CD14-positive monocyte (primary cell): ENCODE measurements around the gene ZNF133. TPM values are rescaled to one million over a fixed set of nuclear protein-coding genes. Genes with fewer than 3 reads are reported as not detected.
"Not testable (repeated sequence)": the region's sequence is repeated elsewhere in the genome, so short reads cannot be mapped to it uniquely, and the experiment has no call there.

Source experiments
- DNase-seq, 3 donors: peaks; one replicate each; pipeline ENCODE4 v3.0.0-alpha.2; 2011 to 2022
- H2AFZ ChIP-seq: 2 replicates; pipeline ENCODE4 v1.6.0; 2012; ENCODE audit warnings: mild to moderate bottlenecking, low read depth, low read length, inconsistent platforms; ENCODE audit not compliant: insufficient read depth, poor library complexity, severe bottlenecking
- H3K27ac ChIP-seq, 2 donors: 1 replicate in 1 of 2; 2 replicates in 1 of 2; pipeline ENCODE4 v1.5.1; 2012 to 2013; ENCODE audit warnings: low read length in 2 of 2, control low read depth in 1 of 2, inconsistent platforms in 1 of 2, low read depth in 1 of 2, mild to moderate bottlenecking in 1 of 2
- H3K27me3 ChIP-seq, 2 donors: one replicate each; pipeline versions ENCODE4 v1.6.0 to v1.6.1; 2011 to 2013; ENCODE audit warnings: low read length in 2 of 2; ENCODE audit not compliant: control insufficient read depth in 2 of 2, insufficient read depth in 2 of 2
- H3K36me3 ChIP-seq, 2 donors: replicated peaks in 1 of 2; 1 replicate in 1 of 2; 2 replicates in 1 of 2; pipeline versions ENCODE4 v1.5.1 to v1.6.1; 2012 to 2013; ENCODE audit warnings: low read length in 2 of 2, control low read depth in 1 of 2, inconsistent platforms in 1 of 2, mild to moderate bottlenecking in 1 of 2; ENCODE audit not compliant: insufficient read depth in 2 of 2, control insufficient read depth in 1 of 2
- H3K4me1 ChIP-seq, 2 donors: 1 replicate in 1 of 2; 2 replicates in 1 of 2; pipeline versions ENCODE4 v1.5.1 to v1.6.1; 2012 to 2013; ENCODE audit warnings: low read length in 2 of 2, control low read depth in 1 of 2, inconsistent platforms in 1 of 2, mild to moderate bottlenecking in 1 of 2, moderate library complexity in 1 of 2; ENCODE audit not compliant: insufficient read depth in 2 of 2, control insufficient read depth in 1 of 2
- H3K4me2 ChIP-seq: replicated peaks from 2 replicates; pipeline ENCODE3; 2012; ENCODE audit warnings: low read length, moderate library complexity, mild to moderate bottlenecking; ENCODE audit not compliant: poor library complexity, severe bottlenecking; ENCODE audit errors: extremely low read depth
- H3K4me3 ChIP-seq, 3 experiments: fragments of 200-600 bp in 1 of 3; sonication (generic) in 1 of 3; replicated peaks in 1 of 3; 1 replicate in 2 of 3; 2 replicates in 1 of 3; pipeline ENCODE4 v1.5.1; 2011 to 2013; ENCODE audit warnings: low read length in 3 of 3, mild to moderate bottlenecking in 3 of 3, control low read depth in 2 of 3, low read depth in 2 of 3, inconsistent platforms in 1 of 3, moderate library complexity in 1 of 3
- H3K79me2 ChIP-seq: 2 replicates; pipeline ENCODE4 v1.6.0; 2012; ENCODE audit warnings: mild to moderate bottlenecking, control low read depth, inconsistent platforms, low read length, moderate library complexity; ENCODE audit not compliant: insufficient read depth
- H3K9ac ChIP-seq: 2 replicates; pipeline ENCODE4 v1.6.0; 2017; ENCODE audit warnings: low read length, mild to moderate bottlenecking; ENCODE audit not compliant: insufficient read depth, poor library complexity, severe bottlenecking
- H3K9me3 ChIP-seq, 2 donors: replicated peaks in 1 of 2; 1 replicate in 1 of 2; 2 replicates in 1 of 2; pipeline versions ENCODE4 v1.5.1 to v1.6.1; 2012 to 2013; ENCODE audit warnings: low read length in 2 of 2, control low read depth in 1 of 2; ENCODE audit not compliant: control insufficient read depth in 1 of 2, insufficient read depth in 1 of 2
- H4K20me1 ChIP-seq: 2 replicates; pipeline ENCODE4 v1.6.0; 2012; ENCODE audit warnings: mild to moderate bottlenecking, low read length, control low read depth, moderate library complexity; ENCODE audit not compliant: insufficient read depth
- H3K27ac Mint-ChIP-seq, 7 donors: one replicate each; pipeline ENCODE4 v1.8.0; 2020; ENCODE audit warnings: mild to moderate bottlenecking in 7 of 7, mixed read lengths in 7 of 7, moderate library complexity in 6 of 7, inconsistent platforms in 2 of 7
- H3K27me3 Mint-ChIP-seq, 3 donors: one replicate each; pipeline ENCODE4 v1.8.0; 2021 to 2022; ENCODE audit warnings: low read depth in 3 of 3, mild to moderate bottlenecking in 3 of 3, mixed read lengths in 3 of 3, moderate library complexity in 3 of 3, inconsistent platforms in 1 of 3
- H3K36me3 Mint-ChIP-seq, 2 donors: one replicate each; pipeline ENCODE4 v1.8.0; 2020; ENCODE audit warnings: mixed read lengths in 2 of 2, inconsistent platforms in 1 of 2, mild to moderate bottlenecking in 1 of 2
- H3K4me1 Mint-ChIP-seq: one replicate; pipeline ENCODE4 v1.8.0; 2020; ENCODE audit warnings: mild to moderate bottlenecking, mixed read lengths
- H3K4me3 Mint-ChIP-seq, 2 donors: one replicate each; pipeline ENCODE4 v1.8.0; 2020; ENCODE audit warnings: mild to moderate bottlenecking in 2 of 2, mixed read lengths in 2 of 2, moderate library complexity in 1 of 2
- H3K9me3 Mint-ChIP-seq, 7 donors: one replicate each; pipeline ENCODE4 v1.8.0; 2020 to 2022; ENCODE audit warnings: mixed read lengths in 7 of 7, mild to moderate bottlenecking in 6 of 7, moderate library complexity in 6 of 7, inconsistent platforms in 2 of 7
- CTCF ChIP-seq: fragments of 200-600 bp; IDR thresholded peaks from one replicate; pipeline ENCODE4 v1.8.0; 2022; ENCODE audit warnings: antibody characterized with exemption, mild to moderate bottlenecking
- WGBS: methylation state at CpG from one replicate; pipeline ENCODE4 v1.1.5; 2013; ENCODE audit warnings: missing lambda C conversion rate; ENCODE audit not compliant: insufficient coverage; 5-methylcytosine and 5-hydroxymethylcytosine counted together
- intact Hi-C, 2 donors: fragments of 100-400 bp; cut with micrococcal nuclease; formaldehyde crosslinking; loops; one replicate each; pipeline versions ENCODE4 v1.15.0 to v1.15.1; 2023
- polyA plus RNA-seq, 3 donors: library from polyadenylated mRNA; depleted of rRNA in 1 of 3; unstranded in 2 of 3; stranded (reverse) in 1 of 3; fragments of 300-500 nt in 2 of 3; fragments of >200 nt in 1 of 3; fragmentation: Illumina TruSeq in 2 of 3; gene quantifications; 1 replicate in 2 of 3; 2 replicates in 1 of 3; pipeline ENCODE4 v1.2.3, GENCODE V29; 2012 to 2021

The ZNF133 gene
- polyA plus RNA-seq, 3 donors: 1.7 to 9.7 (median 3.4) TPM

GRCh38 chr20:18243802-18244201, 44.5 kb upstream of the ZNF133 start:
- Histone ChIP-seq H3K27me3 (no peaks in the 10 kb centered on the region), H2AFZ (no peak overlapping the region), H3K4me3 (no peak overlapping the region), H3K9ac (no peak overlapping the region), H3K27ac (no peak overlapping the region), H3K9me3 (no peaks in the 10 kb centered on the region), H3K79me2 (no peaks in the 10 kb centered on the region), H4K20me1 (no peaks in the 10 kb centered on the region), H3K4me1 (no peaks in the 10 kb centered on the region), H3K4me2 (no peak overlapping the region), H3K36me3 (no peaks in the 10 kb centered on the region)
- no peak for DNase-seq
- Mint-ChIP-seq H3K4me1 (no peaks in the 10 kb centered on the region), H3K27ac (no peak overlapping the region), H3K9me3 (peaks cover 2 to 18% (median 9%) of the 10 kb centered on the region in 7 donors), H3K27me3 (peaks cover 5 to 15% (median 9%) of the 10 kb centered on the region in 3 donors), H3K36me3 (no peaks in the 10 kb centered on the region), H3K4me3 (no peak overlapping the region)
- TF ChIP-seq CTCF: no peak
- no CpG with 5 or more reads among the region's 1 CpG for WGBS
- intact Hi-C loops: no loop called here

- no CpG with 5 or more reads among the region's 4 CpGs for WGBS
- H3K79me2 ChIP-seq, DNase-seq, H3K9ac ChIP-seq, H3K27me3 Mint-ChIP-seq, H3K9me3 Mint-ChIP-seq, H3K4me2 ChIP-seq, H3K9me3 ChIP-seq, H3K4me1 ChIP-seq, H3K27ac Mint-ChIP-seq, H3K27me3 ChIP-seq, H3K4me3 Mint-ChIP-seq, H2AFZ ChIP-seq, H3K36me3 ChIP-seq, H3K36me3 Mint-ChIP-seq, H3K4me1 Mint-ChIP-seq, H3K27ac ChIP-seq, H3K4me3 ChIP-seq, intact Hi-C loops, H4K20me1 ChIP-seq: not testable (repeated sequence)
These were observed 39.8 kb upstream of the ZNF133 start for GRCh38 chr20:18248545-18248944.
